ENCODE results near the gene HDGFL2.
"Not testable (repeated sequence)": the region's sequence is repeated elsewhere in the genome, so short reads cannot be mapped to it uniquely, and the experiment has no call there.

The HDGFL2 gene

DNA sequence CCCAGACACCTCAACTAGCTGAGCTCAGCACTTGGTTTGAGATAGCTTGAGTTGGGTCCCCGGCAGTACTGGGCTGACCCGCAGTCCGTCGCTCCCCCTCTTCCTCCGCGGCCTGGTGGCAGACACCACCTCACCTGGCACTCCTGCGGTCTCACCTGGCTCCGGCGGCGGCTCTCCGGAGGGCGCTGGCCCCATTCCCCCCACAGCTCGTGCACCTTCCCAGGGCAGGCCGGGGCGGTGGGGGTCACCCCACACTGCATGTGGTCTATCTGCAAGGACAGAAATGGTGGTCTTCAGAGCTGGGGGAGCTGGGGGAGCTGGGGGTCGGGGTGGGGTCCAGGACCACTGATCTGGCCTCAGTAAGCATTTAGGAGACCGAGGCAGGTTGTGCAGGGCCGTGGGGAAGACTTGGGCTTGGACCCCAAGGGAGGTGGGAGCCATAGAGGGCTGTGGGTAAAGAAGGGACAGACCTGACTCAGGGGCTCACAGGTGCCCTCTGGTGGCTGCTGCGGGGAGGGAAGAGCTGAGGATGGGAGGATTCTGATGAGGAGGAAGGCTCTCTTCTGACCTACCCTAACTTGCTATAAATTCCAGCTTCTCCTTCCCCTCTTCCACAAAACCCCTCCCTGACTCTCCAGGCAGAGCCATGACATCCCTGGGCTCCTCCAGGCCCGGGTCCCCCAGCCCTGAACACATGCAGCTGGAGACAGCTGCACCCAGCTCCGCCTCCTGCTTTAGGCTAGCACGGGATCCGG lies 52.9 kb downstream of the HDGFL2 start:
- no peak overlapping the region for H3K4me3 ChIP-seq
- no peaks in the 10 kb centered on the region for H3K36me3 ChIP-seq (replicated peaks)
- in situ Hi-C loops (cut with MboI; ENCODE audit: low sequenced_read_pairs): no loop called here
- H3K27me3 ChIP-seq (ENCODE audit: low read depth): no peaks in the 10 kb centered on the region
- DNase-seq (ENCODE audit: low spot score in 2 of 2): peak; percentile 40 to 84
- H3K4me1 ChIP-seq: no peaks in the 10 kb centered on the region
- H3K9me3 ChIP-seq: no peaks in the 10 kb centered on the region

DNA sequence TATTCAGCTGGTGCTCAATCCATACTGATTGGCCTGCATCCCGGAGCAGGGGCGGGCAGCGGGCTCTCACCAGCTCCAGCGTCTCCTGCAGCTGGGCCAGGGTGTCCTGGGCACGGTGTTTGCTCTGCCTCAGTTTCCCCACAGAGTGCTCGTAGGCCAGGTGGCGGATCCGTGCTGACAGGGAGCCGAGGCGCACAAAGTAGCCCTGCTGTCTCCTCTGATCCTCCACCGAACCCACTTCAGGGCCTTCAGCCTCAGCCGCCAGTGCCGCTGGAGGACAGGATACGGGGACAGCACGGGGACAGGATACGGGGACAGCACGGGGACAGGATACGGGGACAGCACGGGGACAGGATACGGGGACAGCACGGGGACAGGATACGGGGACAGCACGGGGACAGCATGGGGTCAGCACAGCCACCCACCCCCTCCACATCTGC lies 53.5 kb downstream of the HDGFL2 start:
- Histone ChIP-seq H3K36me3 (replicated peaks) (no peaks in the 10 kb centered on the region), H3K4me3 (no peak overlapping the region), H3K4me1 (no peaks in the 10 kb centered on the region), H3K27me3 (ENCODE audit: low read depth) (no peaks in the 10 kb centered on the region), H3K9me3 (no peaks in the 10 kb centered on the region)
- in situ Hi-C loops (cut with MboI; ENCODE audit: low sequenced_read_pairs): no loop called here
- no peak for DNase-seq (ENCODE audit: low spot score in 2 of 2)

DNA sequence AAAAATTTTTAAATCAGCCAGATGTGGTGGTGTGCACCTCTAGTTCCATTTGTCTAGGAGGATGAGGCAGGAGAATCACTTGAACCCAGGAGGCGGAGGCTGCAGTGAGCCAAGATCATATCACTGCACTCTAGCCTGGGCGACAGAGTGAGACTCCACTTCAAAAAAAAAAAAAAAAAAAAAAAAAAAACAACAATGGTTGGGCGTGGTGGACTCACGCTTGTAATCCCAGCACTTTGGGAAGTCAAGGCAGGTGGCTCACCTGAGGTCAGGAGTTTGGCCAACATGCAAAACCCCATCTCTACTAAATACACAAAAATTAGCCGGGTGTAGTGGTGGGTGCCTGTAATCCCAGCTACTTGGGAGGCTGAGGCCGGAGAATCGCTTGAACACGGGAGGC lies 55.3 kb downstream of the HDGFL2 start:
- H3K27me3 ChIP-seq (ENCODE audit: low read depth); H3K36me3 ChIP-seq (replicated peaks); DNase-seq (ENCODE audit: low spot score in 2 of 2); H3K4me3 ChIP-seq; in situ Hi-C loops (cut with MboI; ENCODE audit: low sequenced_read_pairs); H3K4me1 ChIP-seq; H3K9me3 ChIP-seq: not testable (repeated sequence)

DNA sequence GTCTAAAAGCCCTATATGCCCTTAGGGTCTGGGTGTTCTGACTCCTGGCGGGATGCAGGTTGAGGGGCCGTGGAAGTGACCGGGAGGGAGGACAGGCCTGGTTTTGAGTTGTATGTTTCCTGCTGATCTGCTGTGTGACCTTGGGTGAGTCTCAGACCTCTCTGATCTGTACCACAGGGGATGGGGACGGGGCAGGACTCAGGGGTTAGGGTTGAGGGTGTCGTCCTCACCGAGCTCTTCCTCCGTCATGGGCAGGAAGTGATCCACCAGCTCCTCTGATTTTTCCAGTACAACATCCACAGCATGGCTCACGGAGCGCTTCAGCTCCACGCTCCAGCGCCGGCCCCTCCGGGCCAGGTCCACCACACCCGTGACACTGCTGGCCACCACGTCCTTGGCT lies 56.7 kb downstream of the HDGFL2 start:
- DNase-seq (ENCODE audit: low spot score in 2 of 2): no peak
- no peaks in the 10 kb centered on the region for H3K36me3 ChIP-seq (replicated peaks)
- H3K27me3 ChIP-seq (ENCODE audit: low read depth): no peaks in the 10 kb centered on the region
- in situ Hi-C loops (cut with MboI; ENCODE audit: low sequenced_read_pairs): no loop called here
- no peaks in the 10 kb centered on the region for H3K9me3 ChIP-seq
- no peak overlapping the region for H3K4me3 ChIP-seq
- no peaks in the 10 kb centered on the region for H3K4me1 ChIP-seq

DNA sequence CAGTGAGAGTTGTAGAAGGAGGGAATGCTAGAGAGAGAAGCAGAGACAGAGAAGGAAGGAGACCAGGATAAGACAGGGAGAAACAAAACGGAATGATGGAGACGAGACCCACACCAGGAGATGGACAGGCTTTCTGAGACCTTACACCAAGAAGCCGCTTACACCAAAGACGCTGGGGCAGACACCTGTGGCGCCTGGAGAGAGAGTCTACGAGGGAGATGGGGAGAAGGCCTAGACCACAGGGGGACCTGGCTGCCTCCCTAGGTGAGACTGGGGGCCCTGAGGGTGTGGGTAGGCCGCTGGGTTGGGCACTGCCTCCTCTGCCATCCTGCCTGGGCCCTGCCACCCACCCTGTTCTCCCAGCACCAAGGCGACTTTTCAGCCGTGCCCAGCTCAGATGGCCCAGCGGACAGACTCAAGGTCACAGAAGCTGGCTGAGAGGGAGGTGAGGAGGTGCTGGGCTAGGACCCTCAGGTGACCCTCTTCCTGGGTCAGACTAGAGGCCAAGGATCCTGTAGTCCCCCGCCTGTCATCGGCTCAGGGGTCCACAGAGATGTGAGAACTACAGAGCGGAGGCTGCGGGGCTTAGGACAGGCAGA lies 57.9 kb downstream of the HDGFL2 start:
- no peaks in the 10 kb centered on the region for H3K36me3 ChIP-seq (replicated peaks)
- in situ Hi-C loops (cut with MboI; ENCODE audit: low sequenced_read_pairs): no loop called here
- DNase-seq (ENCODE audit: low spot score in 2 of 2): no peak
- peaks cover 4% of the 10 kb centered on the region; the same call in 1 of the 2 replicates for H3K4me1 ChIP-seq
- H3K9me3 ChIP-seq: no peaks in the 10 kb centered on the region
- H3K4me3 ChIP-seq: no peak overlapping the region
- no peaks in the 10 kb centered on the region for H3K27me3 ChIP-seq (ENCODE audit: low read depth)

DNA sequence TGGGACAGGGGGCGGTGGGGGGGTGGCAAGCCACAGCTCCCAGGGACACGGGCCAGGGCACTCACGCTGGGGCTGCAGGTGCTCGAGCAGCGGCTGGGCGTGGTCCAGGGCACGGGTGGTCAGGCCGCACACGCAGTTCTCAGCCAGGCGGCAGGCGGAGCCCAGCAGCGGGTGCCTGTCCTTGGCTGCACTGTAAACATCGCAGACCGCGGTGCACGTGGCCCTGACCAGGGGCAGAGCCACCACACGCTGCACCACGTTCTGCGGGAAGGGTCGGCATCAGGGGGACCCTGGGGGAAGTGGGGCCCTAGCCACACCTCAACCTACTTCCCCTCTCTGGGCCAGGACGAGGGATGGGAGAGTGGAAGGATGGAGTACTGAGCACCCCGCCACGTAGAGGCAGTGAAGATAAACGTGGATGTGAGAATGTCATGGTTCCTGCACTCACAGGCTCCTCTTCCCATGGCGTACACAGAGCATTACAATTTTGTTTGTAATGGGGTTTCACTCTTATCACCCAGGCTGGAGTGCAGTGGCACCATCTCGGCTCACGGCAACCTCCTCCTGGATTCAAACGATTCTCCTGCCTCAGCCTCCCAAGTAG lies 59.6 kb downstream of the HDGFL2 start:
- Histone ChIP-seq H3K9me3 (no peaks in the 10 kb centered on the region), H3K4me1 (peaks cover 11% of the 10 kb centered on the region), H3K4me3 (no peak overlapping the region), H3K27me3 (ENCODE audit: low read depth) (no peaks in the 10 kb centered on the region), H3K36me3 (replicated peaks) (no peaks in the 10 kb centered on the region)
- in situ Hi-C loops (cut with MboI; ENCODE audit: low sequenced_read_pairs): no loop called here
- no peak for DNase-seq (ENCODE audit: low spot score in 2 of 2)

DNA sequence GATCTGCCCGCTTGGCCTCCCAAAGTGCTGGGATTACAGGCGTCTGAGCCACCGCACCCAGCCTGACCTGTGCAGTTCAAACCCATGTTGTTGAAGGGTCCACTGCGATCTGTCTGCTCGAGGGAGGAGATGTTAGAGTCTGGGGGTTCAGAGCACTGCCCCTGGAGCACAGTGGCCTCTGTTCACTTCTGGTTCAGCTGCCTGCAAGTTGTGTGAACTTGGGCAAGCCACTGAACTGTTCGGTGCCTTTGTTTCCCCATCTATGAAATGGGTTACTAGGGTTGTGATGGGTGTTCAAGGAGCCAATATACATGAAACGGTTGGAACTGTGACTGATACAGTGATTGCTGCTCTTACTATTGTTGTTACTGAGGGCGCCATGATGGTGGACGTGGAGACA lies 61.2 kb downstream of the HDGFL2 start:
- Histone ChIP-seq H3K4me3 (no peak overlapping the region), H3K27me3 (ENCODE audit: low read depth) (no peaks in the 10 kb centered on the region), H3K4me1 (peaks cover 11% of the 10 kb centered on the region), H3K36me3 (replicated peaks) (no peaks in the 10 kb centered on the region), H3K9me3 (no peaks in the 10 kb centered on the region)
- in situ Hi-C loops (cut with MboI; ENCODE audit: low sequenced_read_pairs): no loop called here
- no peak for DNase-seq (ENCODE audit: low spot score in 2 of 2)

DNA sequence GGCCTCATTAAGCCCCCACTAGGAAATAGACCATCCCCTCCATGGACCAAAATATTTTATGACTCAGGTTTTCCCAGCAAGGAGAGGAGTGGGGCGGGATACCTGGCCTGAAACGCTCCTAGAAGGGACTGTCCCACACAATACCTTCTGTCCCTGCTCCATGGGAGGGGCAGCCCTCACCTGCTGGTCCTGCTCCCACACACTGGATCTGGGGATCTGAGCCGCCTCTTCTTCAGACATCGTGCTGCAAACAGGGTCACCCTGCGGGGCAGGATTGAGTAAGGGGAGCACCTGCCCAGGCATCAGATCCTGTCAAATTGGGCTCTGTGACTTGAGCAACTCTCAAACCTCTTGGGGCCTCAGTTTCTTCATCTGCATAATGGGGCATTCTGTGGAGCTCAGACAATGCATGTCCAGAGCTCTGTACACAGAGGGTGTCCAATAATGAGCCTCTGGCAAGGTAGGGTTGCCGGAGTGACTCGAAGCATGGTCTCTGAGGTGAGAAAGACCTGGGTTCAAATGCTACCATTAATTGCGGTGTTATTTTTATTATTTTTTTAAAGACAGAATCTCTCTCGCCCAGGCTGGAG lies 61.8 kb downstream of the HDGFL2 start:
- Histone ChIP-seq H3K36me3 (replicated peaks) (no peaks in the 10 kb centered on the region), H3K27me3 (ENCODE audit: low read depth) (no peaks in the 10 kb centered on the region), H3K4me3 (no peak overlapping the region), H3K4me1 (peaks cover 11% of the 10 kb centered on the region), H3K9me3 (no peaks in the 10 kb centered on the region)
- in situ Hi-C loops (cut with MboI; ENCODE audit: low sequenced_read_pairs): no loop called here
- DNase-seq (ENCODE audit: low spot score in 2 of 2): no peak

DNA sequence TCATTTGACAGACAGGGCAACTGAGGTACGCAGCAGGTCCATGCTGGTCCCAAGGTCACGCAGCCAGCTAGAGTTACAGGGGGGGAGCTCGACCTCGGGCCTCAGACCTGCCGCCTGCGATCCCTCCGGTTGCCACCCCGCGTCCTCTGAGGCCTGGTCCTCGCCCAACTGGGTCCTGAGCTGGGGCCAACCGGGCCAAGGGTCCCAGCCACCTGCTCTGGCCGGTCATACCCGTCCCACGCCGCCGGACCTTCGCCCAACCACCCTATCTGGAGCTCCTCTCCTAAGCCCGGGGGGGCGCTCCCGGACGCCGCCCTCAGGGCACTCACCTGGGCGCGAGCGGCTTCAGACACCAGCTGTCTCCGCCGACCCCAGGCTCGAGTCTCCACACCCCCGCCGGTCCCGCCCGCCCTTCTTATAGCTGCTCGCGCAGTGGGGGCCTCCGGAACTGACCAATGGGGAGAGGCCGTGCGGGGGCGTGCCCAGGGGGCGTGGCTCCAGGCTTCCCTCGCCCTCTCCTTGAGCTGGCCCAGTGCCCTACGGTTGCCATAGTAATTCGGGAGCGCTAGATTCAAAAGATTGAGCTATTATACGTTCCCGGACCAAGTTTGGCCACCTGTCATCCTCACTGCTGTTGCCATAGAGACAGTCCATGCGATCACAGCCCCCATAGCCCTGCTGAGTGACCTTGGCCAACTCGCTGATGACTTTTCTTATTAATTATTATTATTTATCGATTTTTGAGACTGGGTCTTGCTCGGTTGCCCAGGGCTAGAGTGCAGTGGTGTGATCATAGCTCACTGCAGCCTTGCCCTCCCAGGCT lies 63.0 kb downstream of the HDGFL2 start, which contains the start of gene PLIN5:
Gene PLIN5 (minus strand): TSS at position 389 of the 823 bp plus-strand sequence. CDS start 1,150 bp downstream, outside the sequence.
- no peaks in the 10 kb centered on the region for H3K27me3 ChIP-seq (ENCODE audit: low read depth)
- H3K4me3 ChIP-seq: 0 out of 2 replicates have a peak within 1 kb of the TSS, but pooled peaks have one; percentile 6
- H3K36me3 ChIP-seq (replicated peaks): no peaks in the 10 kb centered on the region
- no peaks in the 10 kb centered on the region for H3K9me3 ChIP-seq
- peaks cover 11% of the 10 kb centered on the region for H3K4me1 ChIP-seq
- in situ Hi-C loops (cut with MboI; ENCODE audit: low sequenced_read_pairs): no loop called here
- peak; percentile 82 to 97 for DNase-seq (ENCODE audit: low spot score in 2 of 2)

DNA sequence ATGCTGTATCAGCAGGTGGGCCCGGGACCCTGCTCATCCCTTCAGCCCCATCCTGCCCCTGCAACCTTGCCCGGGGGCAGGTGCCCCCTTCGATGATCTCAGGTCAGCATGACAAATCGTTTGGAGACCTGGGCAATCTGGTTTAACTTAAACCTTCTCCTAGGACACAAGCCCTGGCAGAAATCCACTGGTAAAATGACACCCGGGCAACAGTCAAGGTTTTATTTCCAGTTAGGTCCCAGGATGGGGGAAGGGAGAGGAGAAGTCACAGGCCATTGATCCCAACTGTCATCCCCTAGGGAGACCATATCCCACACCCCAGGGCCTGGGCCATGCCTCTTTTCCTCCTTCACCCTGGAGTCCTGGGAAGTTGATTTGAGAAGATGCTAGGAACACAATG lies 64.7 kb downstream of the HDGFL2 start:
- Histone ChIP-seq H3K9me3 (no peaks in the 10 kb centered on the region; the same call in 1 of the 2 replicates), H3K36me3 (replicated peaks) (no peaks in the 10 kb centered on the region), H3K4me3 (no peak overlapping the region), H3K4me1 (peaks cover 11% of the 10 kb centered on the region), H3K27me3 (ENCODE audit: low read depth) (no peaks in the 10 kb centered on the region)
- no peak for DNase-seq (ENCODE audit: low spot score in 2 of 2)
- in situ Hi-C loops (cut with MboI; ENCODE audit: low sequenced_read_pairs): no loop called here

DNA sequence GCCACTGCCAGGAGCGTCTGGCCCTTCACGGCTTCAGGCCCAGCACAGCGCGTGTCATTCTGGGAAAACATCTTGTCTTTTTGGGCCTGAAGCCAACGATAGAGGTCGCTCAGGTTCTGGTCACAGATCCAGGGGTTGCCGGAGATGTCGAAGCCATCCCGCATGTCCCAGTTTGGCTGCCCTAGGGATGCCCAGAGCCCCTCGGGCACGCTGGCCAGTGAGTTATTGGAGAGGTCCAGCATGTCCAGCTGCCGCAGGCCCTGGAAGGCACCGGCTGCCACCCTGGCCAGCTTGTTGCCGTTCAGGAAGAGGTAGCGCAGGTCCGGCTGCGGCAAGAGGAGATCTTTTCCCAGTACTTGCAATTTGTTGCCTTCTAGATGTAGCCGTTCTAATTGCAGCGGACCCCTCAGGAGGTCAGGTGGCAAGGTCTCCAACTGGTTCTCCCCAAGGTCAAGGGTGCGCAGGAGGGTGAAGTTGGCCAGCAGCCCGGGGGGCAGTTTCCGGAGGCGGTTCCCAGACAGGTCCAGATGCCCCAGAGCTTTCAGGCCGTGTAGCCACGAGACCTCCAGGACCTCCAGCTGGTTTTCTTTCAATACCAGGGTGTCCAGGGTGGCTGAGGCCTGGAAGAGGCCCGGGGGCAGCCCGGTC lies 66.0 kb downstream of the HDGFL2 start:
- H3K36me3 ChIP-seq (replicated peaks): no peaks in the 10 kb centered on the region
- no peak overlapping the region for H3K4me3 ChIP-seq
- DNase-seq (ENCODE audit: low spot score in 2 of 2): no peak
- no peaks in the 10 kb centered on the region; the same call in 1 of the 2 replicates for H3K9me3 ChIP-seq
- no peaks in the 10 kb centered on the region for H3K27me3 ChIP-seq (ENCODE audit: low read depth)
- peaks cover 11% of the 10 kb centered on the region for H3K4me1 ChIP-seq
- in situ Hi-C loops (cut with MboI; ENCODE audit: low sequenced_read_pairs): no loop called here

DNA sequence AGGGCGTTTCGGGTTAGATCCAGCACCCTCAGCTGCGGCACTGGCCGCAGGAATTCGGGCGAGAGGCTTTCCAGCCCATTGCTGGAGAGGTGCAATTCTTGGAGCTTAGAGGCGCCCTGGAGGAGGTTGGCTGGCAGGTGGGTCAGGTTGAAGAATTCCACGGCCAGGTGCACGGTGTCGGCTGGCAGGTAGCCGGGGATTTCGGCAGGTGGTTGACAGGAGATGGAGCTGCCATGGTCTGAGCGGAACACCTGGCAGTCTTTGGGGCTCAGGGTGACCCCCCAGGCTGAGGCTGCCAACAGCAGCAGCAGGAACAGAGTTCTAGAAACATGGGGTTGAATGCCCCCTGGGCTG lies 66.5 kb downstream of the HDGFL2 start:
- Histone ChIP-seq H3K27me3 (ENCODE audit: low read depth) (no peaks in the 10 kb centered on the region), H3K36me3 (replicated peaks) (no peaks in the 10 kb centered on the region), H3K9me3 (no peaks in the 10 kb centered on the region; the same call in 1 of the 2 replicates), H3K4me3 (no peak overlapping the region), H3K4me1 (peaks cover 11% of the 10 kb centered on the region)
- in situ Hi-C loops (cut with MboI; ENCODE audit: low sequenced_read_pairs): no loop called here
- DNase-seq (ENCODE audit: low spot score in 2 of 2): no peak

DNA sequence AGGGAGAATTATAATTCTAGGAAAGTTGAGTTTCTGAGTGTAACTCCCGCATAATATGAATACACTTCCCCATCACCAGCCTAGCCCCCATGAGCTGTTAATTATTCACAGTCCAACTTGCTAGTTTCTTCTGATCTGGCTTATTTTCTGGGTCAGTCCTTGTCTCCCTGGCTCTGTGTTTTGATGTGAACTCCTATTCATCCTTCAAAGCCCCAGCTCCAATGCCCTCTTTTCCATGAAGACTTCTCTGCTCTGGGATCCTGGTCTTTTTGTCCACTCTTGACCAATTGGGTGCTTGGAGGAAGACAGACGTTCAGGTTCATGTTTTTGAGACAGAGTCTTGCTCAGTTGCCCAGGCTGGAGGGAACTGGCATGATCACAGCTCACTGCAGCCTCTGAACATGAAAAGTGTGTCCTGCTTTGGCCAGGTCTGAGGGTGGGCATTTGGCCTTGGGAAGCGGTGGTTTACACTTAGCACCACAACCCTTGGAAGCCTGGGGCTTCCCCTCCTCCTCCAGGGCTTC lies 67.1 kb downstream of the HDGFL2 start:
- H3K9me3 ChIP-seq: no peaks in the 10 kb centered on the region; the same call in 1 of the 2 replicates
- H3K4me1 ChIP-seq: peaks cover 11% of the 10 kb centered on the region
- no peak for DNase-seq (ENCODE audit: low spot score in 2 of 2)
- in situ Hi-C loops (cut with MboI; ENCODE audit: low sequenced_read_pairs): no loop called here
- no peaks in the 10 kb centered on the region for H3K36me3 ChIP-seq (replicated peaks)
- H3K4me3 ChIP-seq: no peak overlapping the region
- H3K27me3 ChIP-seq (ENCODE audit: low read depth): no peaks in the 10 kb centered on the region
